ENCODE measurements around the gene NFATC1.

The NFATC1 gene

DNA sequence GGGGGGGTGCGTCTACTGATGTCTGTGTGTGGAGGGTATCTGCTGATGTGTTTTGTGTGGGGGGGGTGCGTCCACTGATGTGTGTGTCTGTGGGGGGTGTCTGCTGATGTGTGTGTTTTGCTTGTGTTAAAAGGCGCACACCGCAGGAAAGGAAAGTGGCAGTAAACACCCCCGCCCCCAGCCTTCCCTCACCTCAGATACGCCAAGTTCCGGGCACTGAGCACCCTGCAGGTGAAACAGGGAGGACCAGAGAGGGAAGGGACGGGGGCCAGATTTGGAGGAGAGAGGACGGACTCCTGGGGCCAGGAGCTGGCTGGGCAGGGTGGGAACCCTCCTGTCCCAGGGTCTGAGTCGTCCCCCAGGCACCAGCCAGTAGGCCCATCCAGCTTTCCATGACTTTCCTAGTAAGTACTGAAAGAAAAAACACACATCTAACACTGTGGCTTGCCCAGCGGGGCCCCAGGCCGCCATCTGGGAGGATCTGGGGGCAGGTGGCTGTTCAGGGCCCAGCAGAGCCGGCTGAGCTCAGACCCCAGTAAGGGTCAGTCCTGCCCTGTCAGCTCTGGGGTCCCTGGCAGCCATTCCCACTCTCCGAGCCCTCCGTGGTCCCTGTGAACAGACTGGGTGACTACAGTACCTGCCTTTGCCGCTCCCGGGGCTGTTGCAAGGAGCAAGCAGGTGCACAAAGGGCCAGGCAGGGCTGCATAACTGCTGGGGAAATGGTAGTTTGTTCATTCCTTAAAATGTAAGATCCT is 126.9 kb downstream of the NFATC1 start:
- peak; percentile 61 for DNase-seq (ENCODE audit: low read depth)

DNA sequence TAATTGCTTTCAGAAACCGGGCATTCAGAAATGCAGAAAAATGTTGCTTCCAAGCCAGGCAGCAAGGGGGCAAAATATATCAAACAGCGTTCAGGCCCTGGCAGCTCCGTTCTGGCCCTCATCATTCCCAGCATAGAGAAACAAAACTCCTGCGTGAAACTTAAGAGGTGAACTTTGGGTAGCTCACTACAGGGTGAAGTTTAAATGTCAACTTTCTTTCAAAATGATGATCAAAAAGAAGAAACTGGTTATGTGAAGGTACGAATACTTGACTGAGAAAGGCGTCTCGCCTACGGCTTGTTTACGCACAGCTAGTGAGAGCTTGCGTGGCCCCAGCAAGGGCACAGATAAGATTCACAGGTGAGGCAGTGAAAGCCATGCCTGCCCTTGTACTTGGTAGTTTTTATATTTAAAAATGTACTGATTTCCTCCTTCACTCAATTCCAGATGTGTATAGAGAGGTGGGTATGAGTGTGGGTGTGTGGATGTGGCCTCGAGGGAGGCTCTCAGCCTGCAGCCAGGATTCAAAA is 127.5 kb downstream of the NFATC1 start:
- no peak for DNase-seq (ENCODE audit: low read depth)

DNA sequence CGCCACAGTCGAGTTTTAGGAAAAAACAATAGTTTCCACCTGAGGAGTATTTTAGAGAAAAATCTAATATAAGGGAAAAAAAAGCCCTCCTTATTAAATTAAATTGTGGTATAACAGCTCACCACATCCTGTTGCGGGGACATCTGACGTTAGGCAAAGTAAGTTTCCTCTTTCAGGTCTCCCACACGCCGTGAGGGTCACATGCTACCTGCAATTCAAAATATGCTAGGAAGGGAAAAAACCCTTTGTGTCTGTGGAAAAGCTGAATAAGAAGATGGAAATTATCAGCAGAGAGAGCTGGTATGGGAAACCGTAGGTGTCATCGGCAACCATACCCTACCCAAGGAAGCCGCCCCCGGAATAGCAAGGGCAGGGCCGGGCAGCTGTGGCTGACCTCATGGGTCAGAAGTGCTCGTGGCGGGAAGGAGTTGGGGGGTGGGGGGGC is 128.0 kb downstream of the NFATC1 start:
- peak; percentile 65 for DNase-seq (ENCODE audit: low read depth)

DNA sequence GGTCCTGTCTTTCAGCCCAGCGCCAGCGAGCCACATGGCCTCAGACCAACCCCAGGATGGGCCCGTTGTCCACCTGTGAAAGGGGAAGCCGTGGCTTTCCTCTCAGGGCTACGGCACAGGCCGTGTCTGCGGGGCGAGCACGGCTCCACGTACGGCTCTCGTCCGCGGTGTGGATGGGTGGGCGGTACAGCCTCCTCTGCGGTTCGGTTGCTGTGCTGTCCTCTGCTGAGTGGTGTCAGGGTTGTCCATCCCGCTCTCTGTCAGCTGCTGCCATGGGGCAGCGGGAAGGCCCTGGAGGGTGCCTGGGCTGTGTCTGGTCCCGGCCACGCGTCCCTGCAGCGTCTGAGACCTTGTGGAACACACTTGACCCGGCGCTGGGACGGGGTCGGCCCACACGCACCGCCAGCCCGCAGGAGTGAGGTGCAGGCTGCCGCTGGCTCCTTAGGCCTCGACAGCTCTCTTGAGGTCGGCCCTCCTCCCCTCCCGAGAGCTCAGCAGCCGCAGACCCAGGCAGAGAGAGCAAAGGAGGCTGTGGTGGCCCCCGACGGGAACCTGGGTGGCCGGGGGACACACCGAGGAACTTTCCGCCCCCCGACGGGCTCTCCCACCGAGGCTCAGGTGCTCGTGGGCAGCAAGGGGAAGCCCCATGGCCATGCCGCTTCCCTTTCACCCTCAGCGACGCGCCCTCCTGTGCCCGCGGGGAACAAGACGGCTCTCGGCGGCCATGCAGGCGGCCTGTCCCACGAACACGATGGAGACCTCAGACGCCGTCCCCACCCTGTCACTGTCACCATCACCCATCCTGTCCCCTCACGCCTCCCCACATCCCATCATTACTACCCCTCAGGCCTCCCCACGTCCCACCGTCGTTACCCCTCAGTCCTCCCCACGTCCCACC is 128.7 kb downstream of the NFATC1 start:
- DNase-seq (ENCODE audit: low read depth) = no peak

DNA sequence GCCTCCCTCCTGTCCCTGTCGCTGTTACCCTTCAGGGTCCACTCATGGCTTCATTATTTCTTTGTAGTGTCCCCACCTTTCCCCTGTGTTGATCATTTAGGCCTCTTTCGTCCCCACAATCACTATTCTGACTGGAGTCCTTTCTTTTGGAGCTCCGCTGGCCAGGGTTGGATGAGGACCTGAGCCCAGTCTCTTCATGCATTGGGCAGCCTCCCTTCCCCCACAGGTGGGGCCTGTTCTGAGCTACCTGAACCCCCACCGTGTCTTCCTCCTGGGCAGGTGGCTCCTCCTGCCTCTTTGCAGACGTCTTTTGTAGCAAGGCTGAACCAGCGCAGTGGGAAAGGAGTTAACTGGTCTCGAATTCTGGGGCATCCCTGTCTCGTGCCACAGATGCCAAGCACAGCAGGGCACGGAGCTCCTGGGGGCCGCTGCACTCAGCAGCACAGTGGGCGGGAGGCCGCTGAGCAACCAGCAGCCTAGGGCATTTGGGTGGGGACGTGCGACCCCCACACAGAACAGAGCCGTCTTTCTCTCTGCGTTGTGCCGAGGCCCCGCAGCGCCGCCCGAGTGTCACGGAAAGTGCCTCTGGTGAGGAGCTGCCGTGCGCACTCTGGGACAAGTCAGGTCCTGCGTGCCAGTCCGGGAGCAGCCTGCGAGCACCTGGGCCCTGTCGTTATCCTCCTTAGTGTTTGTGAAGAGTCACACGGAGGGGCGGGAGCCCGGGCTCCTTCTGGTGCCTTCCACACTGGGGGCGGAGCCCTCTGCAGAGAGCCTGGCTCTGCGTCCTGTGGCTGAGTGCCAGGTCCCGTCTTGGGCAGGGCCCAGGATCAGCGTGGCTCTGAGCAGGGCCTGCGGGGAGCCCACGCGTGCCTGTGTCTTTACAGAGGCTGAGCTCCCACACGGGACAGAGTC is 130.1 kb downstream of the NFATC1 start:
- no peak for DNase-seq (ENCODE audit: low read depth)

DNA sequence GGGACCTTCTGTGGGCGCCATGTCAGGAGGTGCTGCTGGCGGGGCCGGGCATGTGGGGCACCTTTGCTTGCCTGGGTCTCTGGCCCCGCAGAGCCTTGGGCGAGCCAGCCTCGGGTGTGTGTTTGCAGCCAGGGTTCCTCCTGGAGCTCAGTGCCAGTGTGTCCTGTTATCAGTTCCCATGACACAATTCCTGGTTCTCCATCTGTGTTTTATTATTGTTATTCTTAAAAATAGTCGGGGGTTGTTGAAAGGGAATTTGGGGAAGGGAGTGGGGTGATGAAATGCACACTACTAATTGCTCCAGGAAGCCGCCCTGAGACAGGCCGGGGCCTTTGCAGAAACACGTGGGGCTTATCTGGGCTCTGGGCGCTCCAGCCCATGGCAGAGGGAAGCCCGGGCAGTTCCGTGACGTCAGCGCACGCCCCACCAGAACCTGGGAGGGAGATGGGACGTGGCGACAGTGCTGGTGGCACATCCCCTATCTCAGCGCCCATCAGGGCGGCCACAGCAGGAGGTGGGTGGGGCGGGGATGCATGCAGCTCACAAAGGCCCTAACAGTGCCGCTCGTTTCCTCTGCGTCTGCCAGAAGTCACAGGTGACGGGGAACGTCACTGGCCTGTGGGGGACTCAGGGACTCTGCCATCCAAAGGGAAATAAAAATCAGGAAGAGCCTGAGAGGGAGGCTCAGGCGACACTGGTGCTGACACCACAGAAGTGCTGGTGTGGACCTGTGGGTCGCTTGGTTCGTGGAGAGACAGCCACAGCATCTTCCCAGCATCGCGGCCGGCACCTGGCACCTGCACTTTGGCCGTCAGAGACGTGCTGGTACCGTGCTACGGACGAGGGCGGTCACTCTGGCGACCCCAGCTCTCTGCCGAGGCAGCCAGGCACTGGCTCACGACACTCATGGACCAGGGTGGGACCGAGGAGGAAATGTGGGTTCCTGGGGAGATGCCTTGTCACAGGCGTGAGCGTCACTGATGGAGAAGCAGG is 131.0 kb downstream of the NFATC1 start:
- no peak for DNase-seq (ENCODE audit: low read depth)

DNA sequence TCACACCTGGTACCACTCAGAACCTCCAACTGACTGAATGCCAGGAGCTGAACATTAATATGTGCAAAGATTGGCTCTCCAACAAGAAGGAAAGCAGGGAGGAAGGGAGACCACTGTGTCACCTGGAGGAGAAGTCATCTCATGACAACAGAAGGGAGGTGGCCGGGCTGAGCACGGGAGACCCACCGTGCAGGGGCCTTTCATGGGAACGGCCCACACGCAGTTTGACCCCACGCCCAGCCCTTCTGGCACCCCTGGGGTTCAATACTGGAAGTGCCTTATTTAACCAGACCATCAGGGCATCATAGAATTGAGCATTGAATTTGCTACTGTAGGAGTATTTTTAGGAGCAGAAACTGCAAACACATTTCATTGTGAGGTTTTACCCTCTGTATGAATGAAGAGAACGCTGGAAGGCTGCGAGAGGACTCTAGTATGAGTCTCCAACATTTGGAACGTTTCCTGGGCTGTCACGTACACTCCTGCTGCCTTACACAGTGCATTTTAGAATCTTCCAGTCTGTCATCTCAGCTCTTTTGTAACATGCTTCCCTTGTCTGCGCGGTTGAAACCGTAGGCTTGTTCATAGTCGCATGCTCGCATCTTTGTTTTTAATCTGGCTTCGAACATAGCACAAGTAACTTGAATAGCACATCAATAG is 132.1 kb downstream of the NFATC1 start:
- no peak for DNase-seq (ENCODE audit: low read depth)

DNA sequence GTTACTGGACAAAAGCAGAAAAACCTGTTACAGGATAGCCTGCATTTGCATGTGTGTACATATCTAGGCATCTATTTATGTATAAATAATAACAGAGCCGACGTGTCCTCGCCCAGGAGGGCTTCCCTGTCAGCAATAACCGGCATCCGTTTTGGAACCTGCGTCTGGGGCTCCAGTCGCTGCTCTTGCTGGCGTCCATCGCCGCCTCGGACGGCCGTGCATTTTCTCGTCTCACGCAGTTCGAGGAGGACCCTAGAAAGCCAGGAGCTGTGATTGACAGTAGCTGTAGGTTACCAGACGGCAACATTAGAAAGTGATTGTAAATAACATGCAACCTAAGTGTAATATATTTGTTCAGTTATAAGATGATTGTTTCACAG is 132.6 kb downstream of the NFATC1 start:
- DNase-seq (ENCODE audit: low read depth) = no peak

DNA sequence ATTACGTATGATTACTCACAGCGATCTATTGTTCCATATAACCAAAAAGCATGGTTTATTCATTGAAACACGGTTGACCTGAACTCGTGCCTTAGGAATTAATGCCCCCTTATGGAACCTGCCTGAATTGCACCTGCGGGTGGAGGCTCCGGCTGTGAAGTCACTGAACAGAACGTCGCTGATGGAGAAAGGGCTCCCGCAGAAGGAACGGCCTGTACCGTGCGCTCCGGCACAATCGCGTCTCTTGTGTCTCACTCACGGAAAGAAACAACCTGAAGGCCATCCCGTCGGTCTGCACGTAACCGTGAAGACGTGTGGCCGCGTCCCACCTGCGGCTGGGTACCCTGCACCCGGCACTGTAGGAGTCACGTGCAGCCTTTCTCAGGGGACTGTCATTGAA is 133.1 kb downstream of the NFATC1 start:
- peak; percentile 59 for DNase-seq (ENCODE audit: low read depth)

DNA sequence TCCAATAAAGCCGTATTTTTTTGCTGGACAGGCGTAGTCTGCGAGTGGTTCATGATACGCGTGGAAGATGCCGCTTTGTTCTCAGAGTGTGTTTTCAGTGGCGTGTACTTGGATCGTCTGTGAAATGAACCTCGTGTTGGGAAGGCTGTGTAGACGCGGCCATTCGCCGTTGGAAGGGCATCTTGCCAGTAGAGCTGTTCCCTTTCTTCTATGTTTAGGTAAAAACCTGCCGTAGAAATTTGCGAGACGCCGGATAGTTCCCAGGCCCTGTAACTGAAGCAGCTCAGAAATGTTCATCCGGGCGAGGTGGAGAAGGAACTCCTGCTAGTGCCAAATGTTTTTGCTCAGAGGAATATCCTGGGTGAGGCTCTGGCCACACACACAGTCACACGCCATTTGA is 133.6 kb downstream of the NFATC1 start:
- DNase-seq (ENCODE audit: low read depth) = no peak

DNA sequence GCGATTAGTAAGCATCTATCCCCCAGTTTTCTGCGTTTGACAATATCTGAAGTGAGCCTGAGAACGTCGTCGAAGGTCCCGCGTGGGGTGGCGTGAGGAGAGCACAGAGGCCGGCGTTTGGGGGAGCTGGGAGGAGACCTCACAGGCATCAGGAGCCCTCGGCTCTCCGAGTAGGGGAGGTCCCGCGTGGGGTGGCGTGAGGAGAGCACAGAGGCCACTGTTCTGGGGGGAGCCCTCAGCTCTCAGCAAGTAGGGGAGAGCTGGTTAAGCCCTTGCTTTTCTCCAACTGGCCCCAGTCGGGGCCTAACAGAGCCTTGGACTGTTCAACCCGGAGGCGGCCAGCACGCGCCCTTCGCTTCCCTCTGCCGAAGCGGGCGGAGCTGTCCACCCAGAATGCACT is 134.3 kb downstream of the NFATC1 start:
- no peak for DNase-seq (ENCODE audit: low read depth)

DNA sequence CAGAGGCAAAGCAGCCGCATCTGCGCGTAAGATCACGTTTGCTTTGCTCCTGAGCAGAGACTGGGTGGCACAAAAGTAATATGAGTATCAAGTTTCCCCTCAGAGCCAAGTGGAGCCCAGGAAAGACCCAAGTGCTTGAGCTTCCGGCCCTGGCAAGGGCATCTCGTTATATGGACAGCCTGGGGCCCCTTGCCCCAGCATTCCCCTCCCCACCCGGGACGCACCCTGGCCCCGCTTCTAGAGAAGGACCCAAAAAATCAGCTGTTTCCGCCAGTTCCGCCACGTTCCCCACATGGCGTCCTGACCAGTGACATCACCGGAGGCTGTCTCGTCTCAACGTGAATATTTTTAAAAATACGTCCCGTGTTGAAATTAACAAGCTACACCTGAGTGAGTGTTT is 135.1 kb downstream of the NFATC1 start:
- DNase-seq (ENCODE audit: low read depth) = no peak

DNA sequence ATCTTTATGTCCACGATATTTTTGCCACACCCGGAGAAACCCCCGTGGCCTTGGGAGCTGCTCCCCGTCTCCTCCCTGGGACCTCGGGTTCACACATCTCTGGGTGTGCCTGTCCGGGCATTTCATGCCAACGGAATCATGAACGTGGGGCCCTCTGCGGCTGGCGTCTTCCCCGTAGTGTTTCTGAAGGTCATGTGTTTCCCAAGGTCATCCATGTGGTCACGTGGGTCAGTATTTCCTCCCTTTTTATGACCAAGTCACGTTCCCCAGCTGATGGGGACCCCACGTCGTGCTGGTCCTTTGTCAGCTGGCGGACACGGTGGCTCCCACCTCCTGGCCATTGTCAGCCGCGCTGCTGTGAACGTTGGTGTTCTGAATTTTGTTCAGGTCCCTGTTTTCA is 135.7 kb downstream of the NFATC1 start:
- DNase-seq (ENCODE audit: low read depth) = no peak

DNA sequence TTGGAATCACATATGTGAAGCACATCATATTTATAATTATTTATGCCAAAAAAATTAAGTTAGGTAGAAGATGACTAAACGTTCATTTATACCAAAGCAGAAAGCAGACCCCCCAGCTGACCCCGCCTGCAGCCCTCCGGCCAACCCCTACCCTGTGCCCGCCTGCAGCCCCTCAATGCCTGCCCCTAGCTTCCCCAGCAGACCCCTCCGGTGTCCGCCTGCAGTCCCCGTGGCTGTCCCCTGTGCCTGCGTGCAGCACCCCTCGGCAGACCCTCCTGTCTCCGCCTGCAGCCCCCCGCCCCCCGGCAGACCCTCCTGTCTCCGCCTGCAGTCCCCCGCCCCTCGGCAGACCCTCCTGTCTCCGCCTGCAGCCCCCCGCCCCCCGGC is 136.2 kb downstream of the NFATC1 start:
- no peak for DNase-seq (ENCODE audit: low read depth)

DNA sequence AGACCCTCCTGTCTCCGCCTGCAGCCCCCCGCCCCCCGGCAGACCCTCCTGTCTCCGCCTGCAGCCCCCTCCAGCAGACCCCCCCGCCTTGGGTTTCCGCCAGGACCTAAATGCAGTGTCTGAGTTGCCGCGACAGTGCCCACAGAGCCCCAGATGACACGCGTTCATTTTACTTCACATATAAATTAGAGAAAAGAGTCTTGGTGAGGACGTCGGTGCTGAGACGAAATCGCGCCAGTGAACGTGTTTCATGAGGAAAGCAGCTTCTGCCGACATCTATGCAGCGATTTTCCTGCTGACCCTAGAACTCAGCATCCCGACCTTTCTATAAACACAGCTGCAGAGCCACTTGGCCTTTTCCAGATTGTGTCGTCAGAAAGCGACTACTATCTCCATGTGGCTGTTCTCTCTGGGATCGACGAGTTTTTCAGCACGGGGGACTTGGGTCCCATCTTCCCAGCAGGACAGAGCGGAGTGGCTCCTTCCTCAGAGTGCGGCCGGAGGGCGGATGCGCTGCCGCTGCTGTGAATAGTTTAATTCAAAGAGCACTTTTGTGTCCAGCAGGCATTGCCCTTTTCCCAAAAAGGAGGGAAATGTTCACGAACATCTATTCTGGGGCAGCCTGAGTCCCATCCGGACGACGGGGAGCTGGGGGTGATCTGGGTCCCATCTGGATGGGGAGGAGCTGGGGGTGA is 136.7 kb downstream of the NFATC1 start:
- DNase-seq (ENCODE audit: low read depth) = no peak

DNA sequence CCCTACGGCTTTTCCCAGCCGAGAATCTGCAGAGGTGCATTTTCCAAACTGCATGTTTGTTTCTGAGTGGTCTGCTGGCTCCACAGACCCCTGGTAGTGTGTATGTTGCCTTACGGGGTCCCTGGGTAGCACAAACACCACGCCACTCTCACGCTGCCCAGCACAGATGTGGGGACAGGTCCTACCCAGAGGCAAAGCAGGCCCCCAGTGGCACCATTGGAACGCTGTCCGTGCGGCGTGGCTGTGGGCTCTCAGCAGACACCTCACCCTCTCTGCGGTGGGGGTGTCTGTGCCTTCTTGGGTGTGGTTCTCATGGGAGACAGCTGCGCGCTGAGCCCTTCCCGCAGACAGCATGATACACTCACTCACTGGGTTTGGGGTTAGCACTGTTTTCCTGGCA is 137.4 kb downstream of the NFATC1 start:
- DNase-seq (ENCODE audit: low read depth) = no peak

DNA sequence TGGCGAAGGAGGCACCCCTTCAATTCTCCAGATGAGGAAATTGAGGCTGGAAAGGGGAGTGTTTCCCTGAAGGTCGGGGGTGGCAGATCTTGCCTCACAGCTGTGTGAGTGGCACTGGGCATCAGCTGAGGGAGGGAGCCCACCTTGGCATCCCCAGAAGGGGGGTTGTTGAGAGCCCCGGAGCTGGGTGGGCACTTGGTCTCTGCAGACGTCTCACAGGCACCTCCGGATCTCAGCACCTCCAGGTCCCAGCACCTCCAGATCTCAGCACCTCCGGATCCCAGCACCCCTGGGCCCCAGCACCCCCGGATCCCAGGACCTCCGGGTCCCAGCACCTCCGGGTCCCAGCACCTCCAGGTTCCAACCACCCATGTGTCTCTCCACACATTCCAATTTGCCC is 137.9 kb downstream of the NFATC1 start:
- DNase-seq (ENCODE audit: low read depth) = no peak

DNA sequence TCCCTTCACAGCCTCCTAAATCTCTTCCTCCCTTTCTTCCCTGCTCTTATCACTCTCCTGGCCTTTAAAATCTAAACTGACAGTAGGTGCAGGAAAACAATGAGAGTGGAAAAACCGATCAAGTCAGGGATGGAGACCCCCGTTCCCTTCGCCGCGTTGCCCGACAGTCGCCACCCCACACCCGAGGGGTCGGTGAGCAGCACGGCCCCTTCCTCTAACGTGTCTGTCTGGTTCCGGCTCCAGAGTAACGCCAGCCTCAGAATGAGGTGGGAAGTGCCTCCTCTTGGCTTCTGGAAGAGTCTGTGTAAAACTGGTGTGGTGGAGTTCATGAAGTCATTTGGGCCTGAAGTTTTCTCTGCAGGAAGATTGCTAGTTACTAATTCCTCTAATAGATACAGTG is 138.6 kb downstream of the NFATC1 start:
- DNase-seq (ENCODE audit: low read depth) = no peak

DNA sequence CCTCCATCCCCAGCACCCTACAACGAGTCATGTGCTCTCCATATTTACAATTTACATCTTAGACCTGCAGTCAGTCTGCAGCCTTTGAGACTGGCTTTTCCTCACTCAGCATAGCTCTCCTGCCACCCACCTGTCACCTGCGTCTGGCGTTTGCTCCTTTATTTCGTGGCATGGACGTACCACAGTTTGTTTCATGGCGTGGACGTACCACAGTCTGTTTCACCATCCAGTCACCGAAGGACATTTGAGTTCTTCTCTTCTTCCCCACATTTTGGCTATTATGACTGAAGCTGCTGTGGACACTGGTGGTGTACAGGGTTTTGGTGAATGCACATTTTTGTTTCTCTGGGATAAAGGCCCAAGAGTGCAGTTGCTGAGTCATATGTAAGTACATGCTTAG is 142.0 kb downstream of the NFATC1 start:
- no peak for DNase-seq (ENCODE audit: low read depth)

DNA sequence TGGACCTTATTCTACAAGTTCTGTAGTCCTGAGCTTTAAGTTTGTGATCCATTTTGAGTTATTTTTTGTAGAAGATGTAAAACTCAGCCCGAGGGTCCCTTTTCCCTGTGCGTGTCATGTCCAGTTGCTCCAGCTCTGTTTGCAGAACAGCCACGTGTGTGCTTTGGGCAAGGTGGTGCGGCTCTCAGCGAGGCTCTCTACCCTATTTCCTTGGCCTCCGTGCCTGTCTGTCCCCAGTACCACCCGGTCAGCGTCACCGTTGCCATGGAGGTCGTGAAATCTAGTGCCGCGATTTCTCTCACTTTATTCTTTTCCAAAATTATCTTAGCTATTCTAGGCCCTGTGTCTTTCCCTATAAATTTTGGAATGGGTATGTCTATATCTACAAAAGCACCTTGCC is 142.9 kb downstream of the NFATC1 start:
- DNase-seq (ENCODE audit: low read depth) = no peak
